CD4-positive, alpha-beta T cell treated with Interleukin-17A for 4 hours (primary cell): ENCODE results near the gene CRB2.

ENCODE experiments used
- DNase-seq: peaks from one replicate; pipeline ENCODE4 v3.0.0-alpha.2; 2020; ENCODE audit warnings: mixed read lengths

Gene CRB2

DNA sequence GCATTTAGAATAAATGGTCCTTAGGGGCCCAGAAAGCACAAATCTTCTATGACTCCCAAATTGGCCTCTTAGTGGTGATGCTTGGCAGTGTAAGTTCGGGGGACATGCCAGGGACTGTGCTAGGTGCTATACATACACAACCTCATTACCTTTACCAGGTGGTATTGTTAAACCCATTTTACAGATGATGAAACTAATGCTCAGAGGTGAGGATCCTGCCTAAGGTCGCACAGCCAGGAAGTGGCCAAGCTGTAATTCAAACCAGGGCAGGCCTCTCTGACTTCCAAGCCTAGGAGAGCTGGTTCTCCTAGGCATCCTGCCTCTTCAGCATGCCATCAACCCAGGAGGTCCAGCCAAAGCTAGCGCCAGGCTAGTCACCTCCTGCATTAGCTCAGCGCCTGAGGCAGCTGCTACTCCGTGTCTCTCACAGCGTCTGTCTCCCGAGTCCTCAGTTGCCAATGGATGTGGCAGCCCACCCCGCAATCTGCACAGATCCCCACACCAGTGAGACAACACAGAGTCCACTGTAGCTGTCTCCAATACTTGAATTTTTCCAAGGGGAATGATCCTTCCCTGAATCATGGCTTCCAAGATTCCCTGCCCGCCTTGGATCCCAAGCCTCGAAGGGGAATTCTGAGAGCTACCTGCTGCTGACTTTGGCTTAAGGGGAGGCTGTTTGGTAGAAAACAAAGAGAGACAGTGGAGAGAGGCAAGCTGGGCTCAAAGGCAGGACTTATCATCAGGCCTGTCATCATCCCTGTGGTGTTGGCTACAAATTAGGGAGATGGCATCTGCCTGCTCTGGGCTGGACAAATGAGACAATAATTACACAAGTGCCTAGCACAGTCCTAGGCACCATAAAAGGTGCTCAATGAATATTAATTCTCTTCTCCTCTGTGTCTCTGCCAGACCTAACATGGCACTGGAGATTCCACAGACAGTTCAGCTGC, 52.6 kb downstream of the CRB2 start:
- no peak for DNase-seq

DNA sequence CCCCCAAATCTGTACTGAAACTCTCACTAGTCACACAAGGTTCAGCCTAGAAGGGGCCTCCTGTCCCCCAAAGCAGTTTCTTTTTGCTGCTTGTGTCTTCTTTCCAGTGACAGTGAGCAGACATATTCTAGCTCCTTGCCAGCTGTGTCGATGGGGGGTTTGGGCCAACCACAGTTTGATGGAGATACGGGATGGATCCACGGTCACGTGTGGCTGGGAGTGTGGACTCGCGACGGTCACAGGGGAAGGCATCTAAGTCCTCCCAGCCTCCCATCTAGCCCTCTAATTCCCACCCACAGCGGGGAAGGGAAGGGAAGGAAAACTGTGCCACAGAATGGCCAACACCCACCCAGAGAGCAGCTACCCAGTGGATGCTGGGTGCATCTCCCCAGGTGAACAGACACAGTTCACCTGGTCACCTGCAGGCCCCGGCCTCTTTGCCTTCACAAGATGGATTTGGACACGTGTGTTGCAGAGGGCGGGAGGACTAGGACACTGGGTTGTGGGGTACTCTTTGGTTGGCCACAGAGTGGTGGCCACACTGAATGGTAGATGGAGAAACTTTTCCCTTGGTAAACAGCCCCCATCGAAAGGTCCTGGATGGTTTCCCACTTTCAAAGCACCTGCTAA, 54.4 kb downstream of the CRB2 start:
- no peak for DNase-seq

DNA sequence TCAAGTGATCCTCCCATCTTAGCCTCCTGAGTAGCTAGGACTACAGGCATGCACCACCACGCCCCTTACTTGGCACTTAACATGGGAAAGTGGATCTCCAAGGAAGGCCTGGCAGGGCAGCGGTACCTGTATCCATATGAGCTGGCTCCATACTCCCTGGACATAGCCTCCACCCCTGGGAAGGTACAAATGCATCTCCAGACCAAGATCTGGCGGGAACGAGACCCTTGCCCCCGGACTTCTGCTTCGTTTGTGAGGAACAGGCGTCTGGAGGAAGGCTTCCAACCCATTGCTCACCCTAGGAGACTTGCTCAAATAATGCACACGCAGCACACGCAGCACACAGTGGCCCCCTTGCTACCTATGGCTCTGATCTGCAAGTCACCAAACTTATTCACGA, 55.2 kb downstream of the CRB2 start:
- no peak for DNase-seq

DNA sequence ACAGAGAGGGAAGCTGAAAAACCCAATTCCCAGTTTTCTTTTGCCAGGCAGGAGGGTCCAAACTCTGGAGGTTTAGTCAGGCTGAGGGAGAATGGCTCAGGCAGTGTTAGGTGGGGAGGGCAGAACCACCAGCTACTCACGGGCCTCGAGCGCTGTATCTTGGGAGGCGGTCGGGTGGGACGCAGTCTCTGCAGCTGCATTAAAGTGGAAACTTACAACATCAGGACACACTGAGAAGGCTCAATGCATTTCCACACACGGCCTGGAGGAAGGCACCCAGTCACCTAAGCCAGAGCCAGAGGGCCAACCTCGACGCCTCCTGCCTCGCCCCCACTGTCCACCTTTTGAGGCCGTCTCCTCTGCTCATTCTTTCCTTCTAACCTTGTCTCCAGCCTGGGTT, 55.6 kb downstream of the CRB2 start:
- DNase-seq = no peak

DNA sequence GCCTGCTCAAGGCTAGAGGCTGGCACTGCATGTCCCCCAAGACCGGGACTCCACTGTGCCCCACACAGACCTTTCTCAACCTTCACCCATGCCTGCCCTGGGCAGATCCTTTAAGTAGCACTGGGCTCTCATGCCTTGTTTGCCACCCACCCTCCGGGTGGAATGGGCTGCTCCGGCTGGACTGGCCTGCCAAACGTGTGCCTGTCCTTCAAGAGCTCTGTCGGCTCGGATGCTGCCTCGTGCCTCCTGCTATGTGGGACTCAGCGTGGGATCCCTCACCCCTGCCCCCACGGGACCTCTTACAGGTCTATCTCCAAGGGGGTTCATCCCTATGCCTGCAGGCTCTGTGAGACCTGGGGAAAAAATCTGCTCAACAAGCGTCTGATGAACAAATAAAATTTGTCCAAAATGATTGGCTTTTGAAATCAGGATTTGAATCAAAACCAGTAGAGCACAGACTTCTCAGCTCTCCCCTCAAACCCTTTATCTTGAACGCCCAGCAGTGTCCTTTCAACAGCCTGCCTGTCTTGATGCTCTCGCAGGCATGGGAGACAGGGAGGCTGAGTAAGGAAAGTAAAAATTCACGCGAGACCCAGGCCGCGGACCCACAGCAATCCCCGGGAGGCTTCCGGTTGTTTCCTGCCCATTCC, 56.3 kb downstream of the CRB2 start:
- DNase-seq = no peak

DNA sequence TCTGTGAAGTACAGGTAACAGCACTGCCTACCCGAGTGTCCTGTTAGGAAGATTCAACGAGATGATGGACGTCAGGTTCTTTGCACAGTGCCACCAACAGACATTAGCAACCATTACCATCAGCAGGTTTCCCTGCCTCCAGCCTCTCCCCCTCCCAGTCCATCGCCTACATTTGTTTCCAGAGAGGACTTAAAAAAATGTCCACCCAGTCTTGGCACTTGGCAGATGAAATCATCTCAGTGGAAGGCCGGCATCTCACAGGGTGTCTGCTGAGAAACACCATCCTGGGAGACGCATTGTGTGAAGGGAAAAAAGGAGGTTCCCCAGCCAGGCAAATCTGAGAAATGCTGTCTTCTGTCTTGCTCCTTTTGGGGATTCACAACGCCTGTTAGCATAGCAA, 58.2 kb downstream of the CRB2 start:
- no peak for DNase-seq

DNA sequence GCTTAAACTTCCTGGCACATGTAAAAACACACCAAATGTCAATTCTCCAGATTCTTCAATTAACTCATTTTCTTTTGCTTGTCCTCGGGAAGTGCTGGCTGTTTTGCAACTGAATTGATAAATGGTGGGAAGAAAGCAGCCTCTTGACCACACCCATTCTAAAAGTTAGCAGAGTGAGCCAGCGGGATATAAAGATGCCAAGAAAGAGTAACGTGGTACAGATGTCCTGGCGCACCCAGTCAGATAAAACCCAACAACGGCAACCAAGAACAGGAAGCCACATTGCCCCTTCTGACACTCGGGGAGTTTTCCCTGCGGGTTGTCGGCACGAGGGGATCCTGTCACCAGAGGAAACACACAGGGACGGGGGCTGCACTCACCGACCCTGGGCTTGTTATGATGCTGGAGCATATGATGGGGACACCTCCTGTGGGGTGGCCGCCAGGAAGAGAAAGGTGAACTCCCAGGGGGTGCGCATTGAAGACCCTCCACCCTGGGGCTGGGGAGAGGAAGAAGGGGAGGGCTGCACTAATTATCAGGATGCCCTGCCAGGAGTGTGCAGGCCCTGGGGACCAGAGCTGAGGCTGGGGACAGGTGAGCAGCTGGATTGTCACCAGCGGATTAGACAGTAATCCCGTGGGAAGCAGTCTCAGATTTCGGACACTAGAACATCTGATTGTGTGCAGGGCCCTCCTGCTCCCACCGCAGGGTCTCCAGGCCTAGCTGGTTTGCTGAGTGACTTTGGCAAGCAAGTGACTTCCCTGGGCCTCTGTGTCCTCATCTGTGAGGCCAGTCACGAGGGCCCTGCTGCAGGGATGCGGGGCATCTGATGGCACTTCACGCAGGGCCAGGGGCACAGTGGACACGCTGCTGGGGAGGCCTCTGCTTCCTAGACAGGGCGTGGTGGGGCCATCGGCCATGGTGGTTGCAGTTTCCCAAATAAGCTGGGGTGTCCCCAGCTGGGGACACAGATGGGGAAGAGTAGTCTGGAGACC, 59.2 kb downstream of the CRB2 start:
- DNase-seq = no peak

DNA sequence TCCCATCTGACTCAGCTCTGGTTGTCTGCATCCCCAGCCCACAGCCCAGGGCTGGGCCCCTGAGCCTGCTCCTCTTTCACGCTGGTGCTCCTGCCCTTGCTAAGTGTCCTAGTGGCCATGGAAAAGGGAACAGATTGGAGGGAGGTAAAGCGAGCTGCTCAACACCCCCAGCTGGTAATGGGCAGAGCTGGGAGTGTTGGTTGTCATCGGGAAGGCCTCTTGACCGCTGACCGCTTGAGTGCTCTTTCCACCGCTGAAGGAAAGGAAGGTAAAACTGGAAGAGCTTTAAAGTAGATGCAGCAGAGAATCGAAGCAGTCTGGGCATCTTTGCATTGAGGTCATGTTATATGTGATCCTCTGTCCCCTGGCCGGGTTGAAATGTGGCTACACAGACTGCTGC, 60.2 kb downstream of the CRB2 start:
- DNase-seq = no peak

DNA sequence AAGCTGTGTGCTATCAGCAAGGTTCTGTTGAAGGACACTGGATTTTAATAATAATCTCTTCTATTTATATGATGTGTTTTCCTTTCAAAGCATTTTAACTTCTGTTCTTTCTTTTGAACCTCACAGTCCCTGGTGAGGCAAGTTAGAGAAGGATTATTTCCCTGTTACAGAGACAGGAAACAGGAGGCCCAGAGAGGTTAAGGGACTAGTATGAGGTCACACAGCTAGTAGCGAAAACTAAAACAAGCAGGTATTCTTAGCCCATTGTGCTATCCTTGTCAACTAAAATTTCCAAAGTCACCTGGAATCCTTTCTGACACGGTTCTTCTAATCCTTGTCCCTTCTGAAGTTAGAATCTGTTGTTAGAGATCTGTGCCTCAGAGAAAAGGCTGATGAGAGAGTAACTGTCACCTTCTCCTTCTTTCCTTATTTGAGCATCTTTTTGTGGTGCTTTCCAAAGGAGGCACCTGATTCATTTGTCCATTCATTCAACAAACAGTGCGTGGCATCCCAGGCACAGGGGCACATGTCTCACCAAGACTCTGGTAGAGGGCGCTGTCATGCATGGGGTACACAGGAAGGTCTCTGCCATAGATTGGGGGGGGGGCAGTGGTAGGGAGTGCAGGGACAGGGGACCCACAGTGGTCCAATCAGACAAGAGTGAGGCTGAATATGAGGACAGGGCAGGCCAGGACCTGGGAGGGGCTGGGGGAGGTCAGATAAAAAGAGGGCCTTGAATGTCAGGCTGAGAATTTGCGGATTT, 61.5 kb downstream of the CRB2 start:
- DNase-seq = no peak

DNA sequence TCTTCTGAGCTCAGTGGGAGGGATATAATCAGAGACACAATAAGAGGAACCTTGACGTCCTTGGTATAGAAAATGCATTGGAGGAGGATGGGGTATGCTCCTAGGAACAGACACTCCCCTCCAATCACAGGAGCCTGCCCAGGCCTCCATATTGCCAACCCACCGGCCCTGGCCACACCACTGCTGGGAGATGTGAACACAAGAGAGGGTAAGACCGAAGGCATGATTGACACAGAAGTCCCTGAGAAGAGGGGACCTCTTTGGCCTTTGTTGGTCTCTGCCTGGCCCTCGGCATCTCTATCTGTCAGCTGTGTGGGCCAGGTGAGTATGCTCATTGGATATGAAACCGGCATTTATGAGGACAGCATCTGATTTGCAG, 62.0 kb downstream of the CRB2 start:
- DNase-seq = no peak

DNA sequence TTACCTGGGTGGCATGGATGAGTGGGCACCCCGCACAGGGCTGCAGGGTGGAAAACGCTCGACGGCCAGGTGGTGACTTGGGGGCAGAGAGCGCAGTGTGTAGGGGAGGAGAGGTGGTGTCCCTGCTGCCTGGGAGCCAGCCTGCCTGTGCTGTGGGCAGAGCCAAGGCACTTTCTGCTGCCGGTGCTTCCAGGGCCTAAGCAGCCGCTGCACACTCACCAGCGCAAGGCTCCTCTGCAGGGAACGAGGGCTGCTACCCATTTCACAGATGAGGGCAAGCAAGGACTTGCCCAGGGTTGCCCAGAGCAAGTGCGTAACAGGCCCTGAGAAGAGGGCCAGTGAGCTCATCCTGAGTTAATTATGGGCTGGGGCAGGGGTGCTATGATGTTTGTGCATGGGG, 62.5 kb downstream of the CRB2 start:
- no peak for DNase-seq

DNA sequence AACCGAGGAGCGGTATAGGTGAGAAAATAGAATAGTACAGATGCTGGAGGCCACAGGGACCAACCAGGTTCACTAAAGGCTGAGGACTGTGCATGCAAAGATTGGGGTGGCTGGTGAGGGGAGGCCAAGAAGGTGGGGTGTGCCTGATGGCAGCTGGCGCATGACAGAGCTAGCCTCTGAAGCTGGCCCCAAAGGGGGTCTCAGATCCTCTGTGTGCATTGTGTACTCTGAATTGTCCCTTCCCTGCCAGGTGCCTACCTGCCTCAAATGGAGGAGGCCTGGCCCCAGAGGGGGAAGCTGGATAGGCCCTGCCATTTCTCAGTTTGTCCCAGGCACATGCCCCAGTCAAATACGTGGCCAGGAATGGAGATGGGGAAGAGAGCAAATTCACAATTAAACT, 63.1 kb downstream of the CRB2 start:
- no peak for DNase-seq

DNA sequence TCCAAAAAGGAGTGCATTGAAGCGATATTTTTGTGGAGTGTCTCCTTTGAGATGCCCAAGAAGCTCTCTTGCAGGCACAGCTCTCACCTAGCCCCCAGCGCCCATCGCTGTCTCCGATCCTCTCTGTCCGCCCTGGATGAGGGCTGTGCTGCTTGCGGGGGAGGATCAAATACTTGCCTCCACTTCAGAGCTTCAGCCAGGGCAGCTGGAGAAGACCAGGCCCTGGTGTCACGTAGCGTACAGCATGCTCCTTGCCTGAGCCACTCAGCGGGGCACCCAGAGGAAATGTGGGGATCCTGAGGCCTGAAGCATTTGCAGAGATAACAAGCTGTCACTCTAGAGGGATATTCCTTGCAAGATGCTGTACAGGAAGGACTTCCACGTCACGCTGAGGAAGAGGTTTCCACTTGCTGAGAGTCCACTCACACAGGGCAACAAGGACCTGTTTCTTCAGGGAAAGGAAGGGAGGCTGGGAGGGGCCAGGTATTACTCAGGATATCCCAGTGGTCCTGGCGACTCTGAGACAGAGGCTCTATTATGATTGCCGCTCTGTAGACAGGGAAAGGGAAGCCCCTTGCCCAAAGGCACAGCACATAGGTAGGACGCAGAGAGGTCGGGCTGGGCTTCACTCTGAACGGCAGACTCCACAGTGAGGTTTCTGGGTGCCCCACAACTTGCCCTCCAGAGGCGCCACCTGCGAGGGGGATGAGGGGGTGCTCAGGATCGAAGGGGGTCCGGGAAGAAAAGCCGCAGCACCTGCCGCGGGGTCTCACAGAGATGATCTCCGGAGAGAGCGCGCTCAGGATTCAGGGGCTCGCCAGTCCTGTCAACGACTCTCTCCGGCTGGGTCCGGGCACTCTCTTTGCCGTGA, 64.0 kb downstream of the CRB2 start:
- no peak for DNase-seq

DNA sequence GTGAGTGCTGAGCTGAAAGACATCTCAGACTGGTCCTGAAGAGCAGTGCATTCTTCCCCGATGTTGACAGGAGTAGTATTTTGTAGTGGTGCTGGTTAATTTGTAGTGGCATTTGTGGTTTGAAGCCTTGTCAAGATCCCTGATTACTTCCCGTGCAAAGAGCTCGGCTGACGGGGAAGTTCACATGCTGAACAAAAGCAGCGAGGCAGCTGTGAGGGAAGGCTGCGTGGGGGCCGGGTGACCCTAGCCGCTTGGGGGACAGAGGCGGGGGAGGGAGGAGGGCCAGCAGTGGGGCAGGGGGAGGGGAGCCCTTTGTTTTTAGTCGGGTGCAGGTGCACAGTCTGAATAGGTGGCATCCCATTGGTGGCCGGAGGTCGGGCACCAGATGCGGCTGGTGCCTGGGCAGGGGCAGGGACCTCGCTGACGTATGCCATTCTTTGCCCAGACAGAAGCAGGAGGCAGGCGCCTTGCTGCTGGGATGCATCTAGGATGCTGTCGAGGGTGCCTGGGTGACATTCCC, 64.7 kb downstream of the CRB2 start:
- no peak for DNase-seq

DNA sequence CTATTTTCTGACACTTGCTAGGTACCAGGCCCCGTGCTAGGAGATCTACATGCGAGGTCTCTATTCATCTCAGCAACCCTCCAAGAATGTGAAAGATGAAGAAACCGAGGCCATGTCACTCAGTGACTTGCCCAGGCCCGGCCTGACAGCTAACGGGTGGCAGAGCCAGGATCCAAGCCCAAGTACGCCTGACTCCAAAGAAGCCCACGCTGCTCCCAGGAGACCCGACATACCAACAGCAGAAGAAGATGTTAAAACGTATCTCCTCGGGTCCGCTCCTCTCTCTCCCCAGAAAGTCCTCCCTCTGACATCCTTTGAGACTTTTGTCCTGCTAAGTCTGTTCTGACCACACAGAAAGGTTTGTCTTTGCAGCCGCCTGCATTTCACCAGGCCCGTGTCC, 65.2 kb downstream of the CRB2 start:
- no peak for DNase-seq

DNA sequence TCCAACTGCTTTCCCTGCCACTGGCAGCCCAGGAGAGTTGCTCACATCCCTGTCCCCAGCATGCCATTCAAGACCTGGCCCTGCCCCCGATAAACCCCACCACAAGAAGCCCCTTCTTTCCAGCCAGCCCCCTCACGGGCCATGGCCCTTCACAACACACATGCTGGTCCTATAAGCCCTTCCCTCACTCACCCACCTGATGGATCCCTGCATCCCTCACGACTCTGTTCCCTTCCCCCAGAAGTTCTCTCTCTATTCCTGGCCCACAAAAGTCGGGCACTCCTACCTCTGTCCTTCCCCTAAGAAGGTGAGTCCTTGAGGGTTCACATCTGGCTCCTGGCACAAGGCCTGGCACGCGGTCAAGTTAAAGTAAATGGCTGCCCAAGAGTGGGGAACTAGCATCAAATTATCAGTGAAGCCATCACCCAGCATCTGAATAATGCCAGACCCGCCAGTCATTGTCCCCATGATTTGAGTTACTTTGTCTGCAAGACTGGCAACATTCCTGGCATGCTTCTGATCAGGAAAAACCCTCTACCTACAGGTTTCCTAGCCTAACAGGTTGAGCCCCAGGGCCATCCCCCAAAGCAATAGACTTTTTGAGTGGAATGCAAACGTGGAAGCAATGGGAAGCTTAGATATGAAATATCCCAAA, 65.9 kb downstream of the CRB2 start:
- no peak for DNase-seq

DNA sequence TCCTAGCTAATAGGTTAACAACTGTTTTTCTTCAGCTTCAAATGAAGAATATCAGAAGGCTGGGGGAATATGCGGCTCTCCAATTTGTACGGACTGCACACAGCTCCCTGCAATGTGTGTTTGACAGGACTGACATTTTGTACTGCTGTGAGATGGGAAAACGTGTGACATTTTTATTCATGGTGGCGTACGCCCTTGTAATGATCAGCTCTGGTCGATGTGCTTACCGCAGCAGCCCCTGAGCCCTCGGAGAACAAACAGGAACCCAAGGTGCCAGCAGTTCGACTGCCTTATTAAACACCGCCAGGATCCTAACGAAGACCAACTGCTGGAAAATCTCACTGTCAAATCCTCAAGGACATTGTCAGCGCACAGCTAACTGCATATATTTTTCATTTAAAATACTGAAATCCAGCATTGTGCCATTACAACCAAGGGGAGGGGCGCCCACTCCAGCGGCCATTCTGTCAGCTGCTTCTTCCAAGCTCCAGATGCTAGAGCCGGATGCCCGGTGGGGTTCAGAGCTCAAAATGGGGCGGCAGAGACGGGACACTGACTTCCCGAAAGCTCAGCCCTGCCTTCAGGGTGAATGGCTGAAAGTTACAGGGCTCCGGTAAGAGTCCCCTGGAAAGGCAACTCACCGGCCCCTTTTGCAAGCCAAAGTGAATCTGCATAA, 66.8 kb downstream of the CRB2 start:
- DNase-seq = no peak

DNA sequence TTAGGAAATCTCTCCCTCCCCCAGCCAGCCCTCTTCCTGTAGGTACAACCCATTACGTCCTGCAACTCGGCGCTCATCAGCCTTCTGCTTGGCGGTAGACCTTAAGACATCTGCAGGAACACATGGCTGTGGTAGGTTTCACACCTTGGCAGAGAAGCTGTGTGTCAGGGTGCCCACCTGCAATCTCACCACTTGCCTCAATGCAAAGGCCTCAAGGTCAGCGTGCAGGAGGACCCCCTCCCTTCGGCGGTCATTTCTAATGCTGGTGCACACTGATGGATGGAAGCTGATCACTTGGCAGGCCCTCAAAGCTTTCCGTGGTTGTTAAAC, 67.3 kb downstream of the CRB2 start:
- DNase-seq = no peak

DNA sequence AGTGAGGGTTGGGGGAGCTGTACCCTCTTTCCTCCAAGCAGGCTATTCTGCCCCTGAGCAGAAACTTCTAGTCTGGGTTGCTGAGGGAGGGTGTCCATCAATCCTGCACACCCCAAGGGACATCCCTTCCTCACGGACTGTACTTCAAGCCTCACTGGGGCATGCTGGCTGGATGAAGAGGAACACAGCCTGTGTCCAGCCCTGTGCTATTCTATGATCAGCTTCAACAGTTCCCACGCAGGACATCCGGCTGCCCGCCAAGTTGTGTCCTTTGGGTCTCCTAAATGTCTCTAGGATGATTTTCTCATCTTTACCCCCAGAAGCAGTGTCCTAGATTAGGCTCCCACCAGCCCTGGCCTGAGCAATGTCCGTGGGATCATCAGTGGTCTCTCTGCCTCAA, 68.1 kb downstream of the CRB2 start:
- no peak for DNase-seq
